T-helper 2 cell treated with Interferon-gamma antibody and Interleukin-4, amounts not matched to agents 5 μg/mL and 100 μg/mL, for 36 hours (primary cell): ENCODE results near the gene LHFPL5.

Source experiments
- DNase-seq: peaks from one replicate; pipeline ENCODE4 v3.0.0; 2021; ENCODE audit warnings: low spot score
- H3K27ac Mint-ChIP-seq: one replicate; pipeline ENCODE4 v1.8.0; 2021; ENCODE audit warnings: mild to moderate bottlenecking, mixed read lengths
- H3K27me3 Mint-ChIP-seq: one replicate; pipeline ENCODE4 v1.8.0; 2021; ENCODE audit warnings: low read depth, mixed read lengths
- H3K36me3 Mint-ChIP-seq: one replicate; pipeline ENCODE4 v1.8.0; 2021; ENCODE audit warnings: low read depth, mixed read lengths
- H3K4me1 Mint-ChIP-seq: one replicate; pipeline ENCODE4 v1.8.0; 2021; ENCODE audit warnings: low read depth, mixed read lengths
- H3K4me3 Mint-ChIP-seq: one replicate; pipeline ENCODE4 v1.8.0; 2022; ENCODE audit warnings: mild to moderate bottlenecking, moderate library complexity, mixed read lengths
- H3K9me3 Mint-ChIP-seq: one replicate; pipeline ENCODE4 v1.8.0; 2021; ENCODE audit warnings: mixed read lengths

Gene LHFPL5

DNA sequence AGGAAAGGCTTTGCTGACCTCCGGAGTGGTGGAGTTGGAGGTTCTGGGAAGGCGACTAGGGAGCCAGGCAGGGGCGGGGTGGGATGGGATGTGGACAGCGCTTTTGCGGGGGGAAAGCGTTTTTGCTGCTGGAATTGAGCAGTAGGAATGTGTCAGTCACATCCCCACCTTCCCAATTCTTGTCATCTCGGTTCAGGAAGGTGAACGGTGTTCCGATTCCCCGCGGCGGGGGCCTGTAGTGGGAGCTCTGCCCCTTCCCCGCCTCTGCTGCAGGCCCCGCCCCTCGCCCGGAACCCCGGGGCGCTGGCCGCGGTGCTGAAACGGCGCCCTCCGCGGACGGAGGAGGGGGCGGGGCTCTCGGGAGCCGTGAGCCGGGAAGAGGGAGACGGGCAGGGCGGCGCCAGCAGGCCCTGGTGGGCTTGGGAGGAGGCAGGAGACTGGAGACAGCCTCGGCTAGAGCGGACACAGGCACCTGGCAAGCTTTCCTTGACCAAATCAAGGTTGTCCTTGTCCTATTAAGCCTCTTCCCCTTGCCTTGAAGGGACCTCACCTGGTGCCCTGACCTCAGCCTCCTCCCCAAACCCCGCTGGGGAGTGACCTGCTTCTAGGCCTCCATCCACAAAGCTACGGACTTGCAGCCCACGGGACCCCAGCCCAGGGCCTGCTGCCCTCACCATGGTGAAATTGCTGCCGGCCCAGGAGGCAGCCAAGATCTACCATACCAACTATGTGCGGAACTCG, at the start of gene LHFPL5:
LHFPL5 (plus strand) TSS at position 357 of the 741 bp plus-strand sequence; CDS start at position 676, 319 bp downstream.
- Mint-ChIP-seq H3K36me3 (no peaks in the 10 kb centered on the region), H3K4me3 (peak within 1 kb of the TSS; percentile 29), H3K9me3 (no peaks in the 10 kb centered on the region), H3K27me3 (no peaks in the 10 kb centered on the region), H3K4me1 (no peaks in the 10 kb centered on the region), H3K27ac (no peak within 1 kb of the TSS)
- DNase-seq, result peak; percentile 62

- DNase-seq, result no peak
- Mint-ChIP-seq H3K4me1 (peaks cover 2% of the 10 kb centered on the region), H3K4me3 (no peak overlapping the region), H3K27ac (no peak overlapping the region), H3K9me3 (no peaks in the 10 kb centered on the region), H3K36me3 (no peaks in the 10 kb centered on the region), H3K27me3 (peaks cover 22% of the 10 kb centered on the region)
These were observed 47.6 kb upstream of the LHFPL5 start for GRCh38 chr6:35757456-35758123.

- Mint-ChIP-seq H3K4me3 (no peak overlapping the region), H3K27me3 (peaks cover 38% of the 10 kb centered on the region), H3K9me3 (no peaks in the 10 kb centered on the region), H3K4me1 (no peaks in the 10 kb centered on the region), H3K27ac (no peak overlapping the region), H3K36me3 (no peaks in the 10 kb centered on the region)
- DNase-seq, result no peak
These were observed 45.7 kb upstream of the LHFPL5 start for GRCh38 chr6:35759426-35759825.

DNA sequence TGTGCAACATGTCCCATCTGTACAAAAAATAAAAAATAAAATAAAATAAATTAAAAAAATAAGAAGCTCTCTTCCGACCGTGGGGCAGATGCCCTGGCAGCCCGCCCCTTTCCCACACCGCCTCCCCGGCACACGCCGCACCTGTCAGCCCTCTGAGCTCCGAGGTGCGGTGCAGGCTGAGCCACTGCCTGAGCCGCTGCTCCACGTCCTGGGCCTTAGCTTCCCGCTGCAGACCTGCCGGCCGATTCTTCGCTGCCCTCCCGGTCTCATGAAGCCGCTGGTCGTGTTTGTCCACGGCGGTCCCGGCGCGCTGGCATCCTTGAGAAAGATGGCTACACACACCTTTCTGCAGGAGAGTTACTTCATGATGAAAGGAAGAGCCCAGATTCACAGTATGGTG, 39.4 kb upstream of the LHFPL5 start:
- H3K36me3 Mint-ChIP-seq, result no peaks in the 10 kb centered on the region
- H3K27ac Mint-ChIP-seq, result no peak overlapping the region
- peaks cover 46% of the 10 kb centered on the region for H3K27me3 Mint-ChIP-seq
- no peaks in the 10 kb centered on the region for H3K4me1 Mint-ChIP-seq
- H3K4me3 Mint-ChIP-seq, result no peak overlapping the region
- DNase-seq, result no peak
- no peaks in the 10 kb centered on the region for H3K9me3 Mint-ChIP-seq

DNA sequence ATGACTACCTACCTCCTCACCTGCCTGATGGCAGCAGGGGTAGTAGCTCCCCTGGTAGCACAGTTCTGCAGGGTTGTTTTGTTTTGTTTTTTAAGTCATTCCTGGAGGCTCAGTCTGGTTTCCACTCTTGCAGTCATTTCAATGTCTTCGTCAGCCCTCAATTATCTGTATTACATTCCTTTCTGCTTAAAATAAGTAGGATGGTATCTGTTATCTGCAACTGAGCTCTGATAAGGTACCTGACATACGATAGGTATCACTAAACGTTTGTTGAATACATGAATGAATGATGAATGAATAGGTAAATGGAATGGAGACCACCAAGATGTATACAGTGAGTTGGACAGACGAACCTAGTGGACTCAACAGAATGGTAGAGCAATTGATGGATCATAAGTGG, 35.9 kb upstream of the LHFPL5 start:
- Mint-ChIP-seq H3K27me3 (peaks cover 21% of the 10 kb centered on the region), H3K4me1 (no peaks in the 10 kb centered on the region), H3K4me3 (no peak overlapping the region), H3K27ac (no peak overlapping the region), H3K9me3 (no peaks in the 10 kb centered on the region), H3K36me3 (no peaks in the 10 kb centered on the region)
- no peak for DNase-seq

DNA sequence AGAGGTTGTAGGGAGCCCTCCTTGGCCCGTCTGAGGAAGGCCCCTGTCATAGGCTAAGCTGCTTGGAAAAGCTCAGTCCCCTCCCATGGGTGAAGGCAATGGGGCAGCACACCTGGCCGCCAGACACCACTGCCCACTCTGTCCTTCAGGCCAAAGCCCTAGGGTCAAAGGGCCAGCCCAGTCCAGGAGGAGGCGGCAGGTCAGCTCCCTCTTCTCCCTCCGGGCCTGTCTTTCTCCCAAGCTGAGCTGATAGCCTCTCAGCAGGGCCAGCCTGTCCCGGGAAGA, 33.9 kb upstream of the LHFPL5 start:
- Mint-ChIP-seq H3K4me1 (peaks cover 4% of the 10 kb centered on the region), H3K27me3 (peaks cover 24% of the 10 kb centered on the region), H3K9me3 (no peaks in the 10 kb centered on the region), H3K27ac (no peak overlapping the region), H3K36me3 (no peaks in the 10 kb centered on the region), H3K4me3 (no peak overlapping the region)
- DNase-seq, result no peak

DNA sequence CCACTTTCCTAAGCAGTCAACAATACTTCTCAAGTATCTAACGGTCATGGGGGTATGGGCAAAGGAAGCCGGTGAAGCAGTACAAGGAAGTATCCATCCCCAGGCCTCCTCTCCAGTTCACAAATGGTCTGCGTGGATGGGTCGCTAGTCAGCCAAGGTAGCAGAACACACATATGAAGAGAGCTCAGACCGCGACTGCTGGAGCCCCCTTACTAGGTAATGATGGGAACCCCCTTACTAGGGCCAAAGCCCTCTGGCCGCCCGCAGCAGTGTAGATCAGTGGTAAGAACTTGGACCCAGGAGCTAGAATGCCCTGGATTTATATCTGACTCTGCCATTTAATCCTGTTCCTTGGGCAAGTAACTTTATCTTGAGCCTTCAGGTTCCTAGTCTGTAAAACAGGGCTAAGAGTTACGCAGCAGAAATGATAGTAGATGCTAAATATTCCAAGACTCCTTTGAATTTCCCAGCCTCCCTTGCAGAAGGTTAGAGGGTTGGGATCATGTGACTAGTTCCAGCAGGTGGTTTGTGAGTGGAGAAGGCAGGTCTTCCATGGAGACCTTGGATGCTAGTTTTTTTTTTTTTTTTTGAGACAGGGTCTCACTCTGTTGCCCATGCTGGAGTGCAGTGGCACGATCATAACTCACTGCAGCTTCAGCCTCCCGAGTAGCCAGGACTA, 30.9 kb upstream of the LHFPL5 start:
- no peak for DNase-seq
- Mint-ChIP-seq H3K36me3 (no peaks in the 10 kb centered on the region), H3K9me3 (no peaks in the 10 kb centered on the region), H3K27ac (no peak overlapping the region), H3K4me1 (peaks cover 6% of the 10 kb centered on the region), H3K27me3 (peaks cover 31% of the 10 kb centered on the region), H3K4me3 (no peak overlapping the region)

DNA sequence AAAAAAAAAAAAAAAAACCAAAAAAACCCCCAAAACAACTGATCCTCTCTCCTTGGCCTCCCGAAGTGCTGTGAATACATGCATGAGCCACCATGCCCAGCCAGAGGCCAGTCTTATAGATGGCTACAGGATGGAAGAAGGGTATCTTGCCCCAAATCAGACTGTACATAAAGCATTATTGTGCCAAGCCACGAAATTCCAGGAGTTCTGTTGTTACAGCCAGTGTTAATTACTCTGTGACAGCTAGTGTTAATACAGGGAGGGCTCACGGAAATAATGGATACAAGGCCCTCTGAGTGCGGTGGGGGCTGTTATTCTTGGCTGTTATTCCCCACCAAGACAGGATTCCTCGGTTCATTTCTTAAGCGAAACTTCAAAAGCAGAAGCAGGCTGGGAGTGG, 30.1 kb upstream of the LHFPL5 start:
- Mint-ChIP-seq H3K27me3 (peaks cover 31% of the 10 kb centered on the region), H3K27ac (no peak overlapping the region), H3K9me3 (no peaks in the 10 kb centered on the region), H3K36me3 (no peaks in the 10 kb centered on the region), H3K4me3 (no peak overlapping the region), H3K4me1 (peaks cover 6% of the 10 kb centered on the region)
- no peak for DNase-seq

GRCh38 chr6:35776364-35777215, 28.6 kb upstream of the LHFPL5 start, which contains the start of gene CLPSL2:
TSS of gene CLPSL2 (plus strand) at chr6:35776598. CDS start at chr6:35776619, 21 bp downstream.
- H3K27ac Mint-ChIP-seq, result no peak within 1 kb of the TSS

GRCh38 chr6:35777356-35778102, 27.6 kb upstream of the LHFPL5 start:
- Mint-ChIP-seq H3K4me3 (peak overlapping the region; percentile 62), H3K4me1 (peaks cover 6% of the 10 kb centered on the region), H3K27ac (no peak overlapping the region), H3K36me3 (no peaks in the 10 kb centered on the region), H3K27me3 (peaks cover 35% of the 10 kb centered on the region), H3K9me3 (no peaks in the 10 kb centered on the region)
- no peak for DNase-seq

More at GRCh38 chr6:35776364-35777215, 28.6 kb upstream of the LHFPL5 start, which contains the start of gene CLPSL2:
- H3K9me3 Mint-ChIP-seq, result no peaks in the 10 kb centered on the region
- DNase-seq, result no peak
- H3K4me3 Mint-ChIP-seq, result peak within 1 kb of the TSS; percentile 75
- H3K4me1 Mint-ChIP-seq, result peaks cover 6% of the 10 kb centered on the region
- H3K36me3 Mint-ChIP-seq, result no peaks in the 10 kb centered on the region
- H3K27me3 Mint-ChIP-seq, result peaks cover 31% of the 10 kb centered on the region

DNA sequence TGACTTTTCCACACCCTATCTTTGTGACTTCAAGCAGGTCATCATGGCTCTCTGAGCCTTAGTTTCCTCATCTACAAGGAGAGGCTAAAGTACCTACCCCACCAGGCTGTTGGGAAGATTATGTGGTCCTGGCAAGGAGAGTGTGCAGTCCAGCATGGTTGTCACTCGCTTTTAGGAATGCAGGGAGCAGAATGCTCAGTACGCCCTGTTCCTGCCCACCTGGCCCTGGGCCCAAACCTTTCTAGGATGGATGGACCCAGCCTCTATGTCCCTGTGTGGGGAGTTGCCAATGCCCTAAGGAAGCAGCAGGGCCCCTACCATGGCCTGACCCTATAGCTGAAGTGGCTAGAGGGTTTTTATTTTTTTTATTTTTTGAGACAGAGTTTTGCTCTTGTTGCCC, 26.7 kb upstream of the LHFPL5 start:
- Mint-ChIP-seq H3K27me3 (peaks cover 35% of the 10 kb centered on the region), H3K4me1 (peaks cover 6% of the 10 kb centered on the region), H3K36me3 (no peaks in the 10 kb centered on the region), H3K4me3 (no peak overlapping the region), H3K9me3 (no peaks in the 10 kb centered on the region), H3K27ac (no peak overlapping the region)
- DNase-seq, result no peak

- Mint-ChIP-seq H3K27ac (no peak within 1 kb of the TSS), H3K4me3 (no peak within 1 kb of the TSS), H3K9me3 (no peaks in the 10 kb centered on the region), H3K36me3 (no peaks in the 10 kb centered on the region), H3K4me1 (peaks cover 4% of the 10 kb centered on the region), H3K27me3 (peaks cover 32% of the 10 kb centered on the region)
- no peak for DNase-seq
These were observed 24.4 kb upstream of the LHFPL5 start, which contains the start of gene CLPSL1 for GRCh38 chr6:35780719-35781118. TSS of gene CLPSL1 (plus strand) at chr6:35781019. CDS start at chr6:35781111, 92 bp downstream.

- Mint-ChIP-seq H3K27ac (no peak overlapping the region), H3K9me3 (no peaks in the 10 kb centered on the region), H3K4me1 (peaks cover 2% of the 10 kb centered on the region), H3K27me3 (peaks cover 32% of the 10 kb centered on the region), H3K36me3 (no peaks in the 10 kb centered on the region), H3K4me3 (no peak overlapping the region)
- no peak for DNase-seq
These were observed 23.9 kb upstream of the LHFPL5 start for GRCh38 chr6:35781290-35781689.
